ENCODE results near the gene ACTR1A. TPM values are rescaled to one million over a fixed set of nuclear protein-coding genes. Genes with fewer than 3 reads are reported as not detected.
A peak's percentile ranks its signal among the peaks of the same experiment; 100 is the strongest.

Gene ACTR1A
- total RNA-seq, 2 donors from 2014 or later: 91.6 to 114 TPM

DNA sequence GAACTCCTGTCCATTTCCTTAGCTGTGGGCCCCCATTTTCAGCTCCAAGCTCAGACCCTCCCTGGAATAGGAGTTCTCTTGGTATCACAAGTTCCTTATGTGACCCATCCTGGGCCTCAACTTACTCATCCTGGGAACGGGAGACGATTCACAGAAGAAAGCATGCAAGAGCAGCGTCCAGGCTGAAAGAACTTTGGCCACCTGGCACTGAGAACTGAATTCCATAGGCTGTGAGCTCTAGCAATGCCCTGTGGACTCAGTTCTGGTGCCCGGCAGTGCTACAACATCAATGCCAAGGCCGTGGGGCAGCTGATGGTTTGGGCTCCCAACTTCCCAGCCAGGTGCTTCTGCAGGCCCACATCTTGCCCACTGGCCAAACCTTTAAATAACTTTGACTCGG, 66.2 kb downstream of the ACTR1A start:
- Histone ChIP-seq H3K27ac (ENCODE audit: low read depth, low read length) (no peak overlapping the region), H3K9ac (ENCODE audit: extremely low read depth, low read length, poor library complexity, severe bottlenecking) (no peak overlapping the region), H3K4me3 (ENCODE audit: low read length) (no peak overlapping the region), H3K36me3 (ENCODE audit: control insufficient read depth, insufficient read depth, low read length) (no peaks in the 10 kb centered on the region), H3K27me3 (ENCODE audit: control insufficient read depth, insufficient read depth, low read length, poor library complexity, severe bottlenecking) (peaks cover 32% of the 10 kb centered on the region), H3K4me1 (ENCODE audit: control insufficient read depth, insufficient read depth, low read length) (peaks cover 9% of the 10 kb centered on the region), H3K9me3 (ENCODE audit: control insufficient read depth, low read length) (no peaks in the 10 kb centered on the region)
- peaks cover 57% of the 10 kb centered on the region for H3K27me3 Mint-ChIP-seq (ENCODE audit: insufficient read depth)
- H3K9me3 Mint-ChIP-seq: no peaks in the 10 kb centered on the region
- H3K36me3 Mint-ChIP-seq (ENCODE audit: low read depth): peaks cover 2% of the 10 kb centered on the region
- H3K27ac Mint-ChIP-seq: no peak overlapping the region
- no peak for DNase-seq
- peak overlapping the region; percentile 38 for H3K4me3 Mint-ChIP-seq
- TF ChIP-seq, protein P1, sequence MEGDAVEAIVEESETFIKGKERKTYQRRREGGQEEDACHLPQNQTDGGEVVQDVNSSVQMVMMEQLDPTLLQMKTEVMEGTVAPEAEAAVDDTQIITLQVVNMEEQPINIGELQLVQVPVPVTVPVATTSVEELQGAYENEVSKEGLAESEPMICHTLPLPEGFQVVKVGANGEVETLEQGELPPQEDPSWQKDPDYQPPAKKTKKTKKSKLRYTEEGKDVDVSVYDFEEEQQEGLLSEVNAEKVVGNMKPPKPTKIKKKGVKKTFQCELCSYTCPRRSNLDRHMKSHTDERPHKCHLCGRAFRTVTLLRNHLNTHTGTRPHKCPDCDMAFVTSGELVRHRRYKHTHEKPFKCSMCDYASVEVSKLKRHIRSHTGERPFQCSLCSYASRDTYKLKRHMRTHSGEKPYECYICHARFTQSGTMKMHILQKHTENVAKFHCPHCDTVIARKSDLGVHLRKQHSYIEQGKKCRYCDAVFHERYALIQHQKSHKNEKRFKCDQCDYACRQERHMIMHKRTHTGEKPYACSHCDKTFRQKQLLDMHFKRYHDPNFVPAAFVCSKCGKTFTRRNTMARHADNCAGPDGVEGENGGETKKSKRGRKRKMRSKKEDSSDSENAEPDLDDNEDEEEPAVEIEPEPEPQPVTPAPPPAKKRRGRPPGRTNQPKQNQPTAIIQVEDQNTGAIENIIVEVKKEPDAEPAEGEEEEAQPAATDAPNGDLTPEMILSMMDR (conservative IDR thresholded peaks at IDR 0.05): no peak
- 91 to 92% methylated on average over 6 of the region's 6 CpGs for WGBS, 2 experiments (ENCODE audit: insufficient coverage in 1 of 2, insufficient read length in 1 of 2)
- peaks cover 16% of the 10 kb centered on the region for H3K4me1 Mint-ChIP-seq

DNA sequence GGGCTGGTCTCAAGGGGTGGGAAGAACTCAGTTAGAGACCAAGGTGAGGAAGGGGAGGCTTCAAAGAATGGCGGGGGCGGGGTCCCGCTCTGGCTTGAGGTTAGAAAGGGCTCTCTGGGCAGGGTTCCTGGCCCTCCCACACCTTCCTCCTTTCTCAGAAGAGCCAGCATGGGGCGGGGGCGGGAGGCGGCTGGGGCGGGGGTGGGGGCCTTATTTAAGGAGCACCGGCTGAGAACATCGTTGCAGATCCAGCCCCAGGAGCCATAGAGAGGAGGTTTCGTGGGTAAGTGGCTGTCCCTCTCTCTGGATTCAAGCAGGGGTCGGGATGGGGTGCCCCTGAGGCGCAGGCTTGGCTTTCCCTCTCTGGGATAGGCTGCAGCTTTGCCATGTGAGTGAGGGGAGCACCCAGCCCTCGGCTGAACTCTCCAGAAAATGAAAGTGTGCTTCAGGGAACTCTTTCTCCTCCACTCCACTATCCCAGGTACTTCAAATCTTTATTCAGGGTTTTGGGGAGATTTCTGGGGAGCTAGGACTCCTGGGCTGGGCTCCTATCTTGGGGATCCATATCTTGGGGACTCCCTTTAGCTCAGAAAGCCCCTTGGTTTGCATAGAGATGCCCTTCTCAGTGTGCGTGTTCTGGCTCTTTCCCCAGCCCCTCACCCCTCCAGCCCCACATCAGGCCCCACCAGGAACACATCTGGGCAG, 66.8 kb downstream of the ACTR1A start:
- peaks cover 32% of the 10 kb centered on the region for H3K27me3 ChIP-seq (ENCODE audit: control insufficient read depth, insufficient read depth, low read length, poor library complexity, severe bottlenecking)
- 10 to 20% methylated on average over 3 to 10 of the region's 14 CpGs for WGBS, 2 experiments (ENCODE audit: insufficient coverage in 1 of 2, insufficient read length in 1 of 2)
- Mint-ChIP-seq H3K27me3 (ENCODE audit: insufficient read depth) (peaks cover 55% of the 10 kb centered on the region), H3K36me3 (ENCODE audit: low read depth) (peaks cover 2% of the 10 kb centered on the region), H3K4me3 (peak overlapping the region; percentile 38), H3K4me1 (peaks cover 16% of the 10 kb centered on the region), H3K9me3 (no peaks in the 10 kb centered on the region), H3K27ac (peak overlapping the region; percentile 58)
- H3K9me3 ChIP-seq (ENCODE audit: control insufficient read depth, low read length): no peaks in the 10 kb centered on the region
- no peak overlapping the region for H3K4me3 ChIP-seq (ENCODE audit: low read length)
- H3K36me3 ChIP-seq (ENCODE audit: control insufficient read depth, insufficient read depth, low read length): peaks cover 1% of the 10 kb centered on the region
- TF ChIP-seq, protein P1 (conservative IDR thresholded peaks at IDR 0.05): no peak
- no peak overlapping the region for H3K27ac ChIP-seq (ENCODE audit: low read depth, low read length)
- peaks cover 9% of the 10 kb centered on the region for H3K4me1 ChIP-seq (ENCODE audit: control insufficient read depth, insufficient read depth, low read length)
- peak; percentile 81 for DNase-seq
- no peak overlapping the region for H3K9ac ChIP-seq (ENCODE audit: extremely low read depth, low read length, poor library complexity, severe bottlenecking)

DNA sequence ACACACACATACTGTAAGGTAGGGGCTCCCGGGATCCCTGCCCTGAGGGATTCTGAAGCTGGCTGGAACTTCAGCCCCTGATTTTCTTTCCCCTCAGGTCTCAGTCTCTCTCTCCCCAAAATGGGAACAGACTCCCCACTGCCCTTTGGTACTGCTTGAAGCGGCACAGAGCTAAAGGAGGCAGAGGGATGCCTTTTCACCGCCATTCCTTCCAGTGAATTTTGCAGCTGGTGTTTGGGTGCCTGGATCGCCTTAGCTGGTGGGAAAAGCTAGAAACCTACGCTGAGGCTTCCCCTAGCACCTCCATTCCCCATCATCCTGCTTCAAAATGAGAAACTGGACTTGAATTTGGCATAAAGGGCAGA, 67.4 kb downstream of the ACTR1A start:
- Histone ChIP-seq H3K36me3 (ENCODE audit: control insufficient read depth, insufficient read depth, low read length) (peaks cover 4% of the 10 kb centered on the region), H3K27ac (ENCODE audit: low read depth, low read length) (no peak overlapping the region), H3K4me3 (ENCODE audit: low read length) (no peak overlapping the region), H3K27me3 (ENCODE audit: control insufficient read depth, insufficient read depth, low read length, poor library complexity, severe bottlenecking) (peaks cover 32% of the 10 kb centered on the region), H3K4me1 (ENCODE audit: control insufficient read depth, insufficient read depth, low read length) (peaks cover 9% of the 10 kb centered on the region), H3K9ac (ENCODE audit: extremely low read depth, low read length, poor library complexity, severe bottlenecking) (no peak overlapping the region), H3K9me3 (ENCODE audit: control insufficient read depth, low read length) (no peaks in the 10 kb centered on the region)
- H3K4me3 Mint-ChIP-seq: peak overlapping the region; percentile 38
- peaks cover 2% of the 10 kb centered on the region for H3K36me3 Mint-ChIP-seq (ENCODE audit: low read depth)
- peak overlapping the region; percentile 58 for H3K27ac Mint-ChIP-seq
- TF ChIP-seq, protein P1 (conservative IDR thresholded peaks at IDR 0.05): no peak
- peaks cover 54% of the 10 kb centered on the region for H3K27me3 Mint-ChIP-seq (ENCODE audit: insufficient read depth)
- WGBS, 2 experiments (ENCODE audit: insufficient coverage in 1 of 2, insufficient read length in 1 of 2): 29 to 48% methylated on average over 3 to 5 of the region's 5 CpGs
- no peaks in the 10 kb centered on the region for H3K9me3 Mint-ChIP-seq
- peaks cover 16% of the 10 kb centered on the region for H3K4me1 Mint-ChIP-seq
- DNase-seq: no peak

Data from endodermal cell (in vitro differentiated cells).